KMS-11 (cell line): ENCODE measurements around the gene PAGE1.
"Not testable (repeated sequence)": the region's sequence is repeated elsewhere in the genome, so short reads cannot be mapped to it uniquely, and the experiment has no call there.

Source experiments
- H2AFZ ChIP-seq: fragments of 200-600 bp; sonication (generic); 2 replicates; pipeline ENCODE4 v1.6.1; 2016; ENCODE audit warnings: antibody characterized with exemption, mixed run types, low read depth
- H3K27ac ChIP-seq: fragments of 200-600 bp; sonication (generic); 2 replicates; pipeline ENCODE4 v1.6.1; 2016; ENCODE audit warnings: mild to moderate bottlenecking, mixed run types
- H3K27me3 ChIP-seq: fragments of 200-600 bp; sonication (generic); 2 replicates; pipeline ENCODE4 v1.6.1; 2017; ENCODE audit warnings: mild to moderate bottlenecking, low read depth, mixed run types, moderate library complexity; ENCODE audit not compliant: insufficient read depth
- H3K36me3 ChIP-seq: fragments of 200-600 bp; sonication (generic); 2 replicates; pipeline ENCODE4 v1.6.1; 2017; ENCODE audit warnings: mild to moderate bottlenecking, mixed run types; ENCODE audit not compliant: insufficient read depth
- H3K4me1 ChIP-seq: fragments of 200-600 bp; sonication (generic); 2 replicates; pipeline ENCODE4 v1.6.1; 2016; ENCODE audit warnings: mild to moderate bottlenecking, low read depth, mixed run types; ENCODE audit not compliant: poor library complexity, severe bottlenecking
- H3K4me2 ChIP-seq: fragments of 200-600 bp; sonication (generic); 2 replicates; pipeline ENCODE4 v1.7.0; 2016; ENCODE audit warnings: mild to moderate bottlenecking, mixed run types
- H3K4me3 ChIP-seq: fragments of 200-600 bp; sonication (generic); IDR thresholded peaks from 2 replicates; pipeline ENCODE4 v1.6.1; 2017; ENCODE audit warnings: low read depth, low read length, mixed read lengths; ENCODE audit not compliant: insufficient read depth
- H3K79me2 ChIP-seq: fragments of 200-600 bp; sonication (generic); 2 replicates; pipeline ENCODE4 v1.6.1; 2016; ENCODE audit warnings: low read depth, mixed run types; ENCODE audit not compliant: insufficient read depth
- H3K9ac ChIP-seq: fragments of 200-600 bp; sonication (generic); 2 replicates; pipeline ENCODE4 v1.6.1; 2016; ENCODE audit warnings: mild to moderate bottlenecking, mixed run types
- H4K20me1 ChIP-seq: fragments of 200-600 bp; sonication (generic); 2 replicates; pipeline ENCODE4 v1.6.1; 2016; ENCODE audit warnings: mild to moderate bottlenecking, mixed run types; ENCODE audit not compliant: insufficient read depth
- CTCF ChIP-seq: fragments of 200-600 bp; sonication (generic); conservative IDR thresholded peaks from 2 replicates; pipeline ENCODE4 v1.6.1; 2017; ENCODE audit warnings: low read depth, mild to moderate bottlenecking, antibody characterized with exemption, low read length, moderate library complexity, mixed read lengths

PAGE1 gene

GRCh38 chrX:49725923-49726904 is 30.4 kb upstream of the PAGE1 start:
- H3K9ac ChIP-seq, result peak overlapping the region; percentile 46; the same call in 1 of the 2 replicates
- H3K4me1 ChIP-seq, result peaks cover 32% of the 10 kb centered on the region
- H2AFZ ChIP-seq, result peak overlapping the region; percentile 74; the same call in 1 of the 2 replicates
- H3K79me2 ChIP-seq, result no peaks in the 10 kb centered on the region
- H3K27ac ChIP-seq, result peak overlapping the region; percentile 79
- no peak overlapping the region for H3K4me3 ChIP-seq
- no peaks in the 10 kb centered on the region for H4K20me1 ChIP-seq
- no peak for TF ChIP-seq CTCF
- H3K27me3 ChIP-seq, result no peaks in the 10 kb centered on the region
- H3K4me2 ChIP-seq, result peak overlapping the region; percentile 96
- no peaks in the 10 kb centered on the region for H3K36me3 ChIP-seq

GRCh38 chrX:49725401-49725800 is 29.6 kb upstream of the PAGE1 start:
- TF ChIP-seq CTCF, result no peak
- Histone ChIP-seq H3K9ac (peak overlapping the region; percentile 46; the same call in 1 of the 2 replicates), H3K4me1 (peaks cover 32% of the 10 kb centered on the region), H2AFZ (peak overlapping the region; percentile 74; the same call in 1 of the 2 replicates), H3K4me3 (no peak overlapping the region), H4K20me1 (no peaks in the 10 kb centered on the region), H3K4me2 (peak overlapping the region; percentile 96), H3K27me3 (no peaks in the 10 kb centered on the region), H3K36me3 (no peaks in the 10 kb centered on the region), H3K79me2 (no peaks in the 10 kb centered on the region), H3K27ac (peak overlapping the region; percentile 79)

- H4K20me1 ChIP-seq, H3K27me3 ChIP-seq, H3K9ac ChIP-seq, H3K36me3 ChIP-seq, H2AFZ ChIP-seq, H3K79me2 ChIP-seq, H3K4me2 ChIP-seq, H3K4me3 ChIP-seq, H3K27ac ChIP-seq: not testable (repeated sequence)
- peaks cover 13% of the 10 kb centered on the region for H3K4me1 ChIP-seq
Measured at GRCh38 chrX:49720106-49720505, 24.3 kb upstream of the PAGE1 start.

GRCh38 chrX:49712577-49712976 is 16.8 kb upstream of the PAGE1 start:
- no peaks in the 10 kb centered on the region for H3K79me2 ChIP-seq

More at GRCh38 chrX:49712577-49712976, 16.8 kb upstream of the PAGE1 start:
- Histone ChIP-seq H2AFZ (no peak overlapping the region), H3K4me1 (no peaks in the 10 kb centered on the region), H3K4me2 (no peak overlapping the region), H3K27me3 (no peaks in the 10 kb centered on the region), H3K9ac (no peak overlapping the region), H4K20me1 (no peaks in the 10 kb centered on the region), H3K27ac (no peak overlapping the region), H3K36me3 (no peaks in the 10 kb centered on the region), H3K4me3 (no peak overlapping the region)
- no peak for TF ChIP-seq CTCF
